HepG2 (cell line): ENCODE results near the gene FKBP8. TPM values are rescaled to one million over a fixed set of nuclear protein-coding genes. Genes with fewer than 3 reads are reported as not detected.

Experiments
- CEBPB ChIP-seq: IDR thresholded peaks from 2 replicates; pipeline ENCODE4 v1.6.1; 2011; ENCODE audit warnings: low read depth, low read length, improper control_type of control experiment, borderline replicate concordance
- CENPX ChIP-seq: sonication (generic); formaldehyde crosslinking; IDR thresholded peaks from 2 replicates; pipeline ENCODE4 v1.9.0; 2021; ENCODE audit warnings: mild to moderate bottlenecking, missing genetic modification reagents, moderate library complexity
- FOXK1 ChIP-seq: sonication (generic); formaldehyde crosslinking; IDR thresholded peaks from 2 replicates; pipeline ENCODE4 v1.4.0; 2020; ENCODE audit warnings: low read depth, missing genetic modification reagents, borderline replicate concordance
- LCORL ChIP-seq, 2 experiments: fragments of 450-650 bp in 1 of 2; sonication (generic) in 1 of 2; formaldehyde crosslinking in 1 of 2; IDR thresholded peaks; 2 replicates each; pipeline versions ENCODE4 v1.5.0 to v1.6.1; 2017 to 2020; ENCODE audit warnings: antibody characterized with exemption in 1 of 2, missing genetic modification reagents in 1 of 2
- MEIS2 ChIP-seq: sonication (generic); formaldehyde crosslinking; IDR thresholded peaks from 2 replicates; pipeline ENCODE4 v1.9.0; 2021; ENCODE audit warnings: mild to moderate bottlenecking, missing genetic modification reagents
- PAF1 ChIP-seq: IDR thresholded peaks from 2 replicates; pipeline ENCODE4 v1.6.1; 2016; ENCODE audit warnings: missing genetic modification reagents, missing compliant biosample characterization
- PCBP1 ChIP-seq: fragments of 200-400 bp; formaldehyde crosslinking; IDR thresholded peaks from 2 replicates; pipeline ENCODE4 v1.6.1; 2017; ENCODE audit warnings: mild to moderate bottlenecking, low read depth, low read length, borderline replicate concordance
- PCBP2 ChIP-seq: fragments of 200-400 bp; formaldehyde crosslinking; optimal IDR thresholded peaks from 2 replicates; pipeline ENCODE3; 2018; ENCODE audit warnings: low read length, low read depth; ENCODE audit not compliant: poor library complexity, severe bottlenecking
- PRPF4 ChIP-seq: fragments of 200-400 bp; formaldehyde crosslinking; IDR thresholded peaks from 2 replicates; pipeline ENCODE4 v1.6.1; 2016; ENCODE audit warnings: low read length, low read depth; ENCODE audit not compliant: poor library complexity, severe bottlenecking
- RELA ChIP-seq: sonication (generic); formaldehyde crosslinking; IDR thresholded peaks from 2 replicates; pipeline ENCODE4 v1.4.0; 2020; ENCODE audit warnings: missing genetic modification reagents
- SALL2 ChIP-seq: sonication (generic); formaldehyde crosslinking; IDR thresholded peaks from 2 replicates; pipeline ENCODE4 v1.8.1; 2023; ENCODE audit warnings: mild to moderate bottlenecking, missing genetic modification reagents, inconsistent platforms
- SIX1 ChIP-seq: sonication (generic); formaldehyde crosslinking; IDR thresholded peaks from 2 replicates; pipeline ENCODE4 v1.4.0; 2020; ENCODE audit warnings: missing genetic modification reagents, borderline replicate concordance
- STAG1 ChIP-seq: sonication (generic); formaldehyde crosslinking; IDR thresholded peaks from 2 replicates; pipeline ENCODE4 v1.4.0; 2020; ENCODE audit warnings: missing genetic modification reagents
- ZC3H13 ChIP-seq: sonication (generic); formaldehyde crosslinking; IDR thresholded peaks from 2 replicates; pipeline ENCODE4 v1.8.1; 2023; ENCODE audit warnings: mild to moderate bottlenecking, missing genetic modification reagents, moderate library complexity
- ZNF12 ChIP-seq: sonication (generic); formaldehyde crosslinking; IDR thresholded peaks from 2 replicates; pipeline ENCODE4 v1.5.0; 2020; ENCODE audit warnings: missing genetic modification reagents
- ZNF326 ChIP-seq: sonication (generic); formaldehyde crosslinking; IDR thresholded peaks from 2 replicates; pipeline ENCODE4 v1.4.0; 2020; ENCODE audit warnings: missing genetic modification reagents, borderline replicate concordance
- ZNF33A ChIP-seq: sonication (generic); formaldehyde crosslinking; IDR thresholded peaks from 2 replicates; pipeline ENCODE4 v1.5.1; 2020; ENCODE audit warnings: missing genetic modification reagents, mild to moderate bottlenecking, moderate library complexity, borderline replicate concordance
- ZNF547 ChIP-seq: sonication (generic); formaldehyde crosslinking; IDR thresholded peaks from 2 replicates; pipeline ENCODE4 v1.5.1; 2020; ENCODE audit warnings: mild to moderate bottlenecking, missing genetic modification reagents
- ZNF704 ChIP-seq: sonication (generic); formaldehyde crosslinking; IDR thresholded peaks from 2 replicates; pipeline ENCODE4 v1.8.1; 2023; ENCODE audit warnings: mild to moderate bottlenecking, inconsistent platforms, moderate library complexity, missing genetic modification reagents, borderline replicate concordance
- ZNF746 ChIP-seq: sonication (generic); formaldehyde crosslinking; IDR thresholded peaks from 2 replicates; pipeline ENCODE4 v1.8.0; 2022; ENCODE audit warnings: mild to moderate bottlenecking, missing genetic modification reagents
- ZNF770 ChIP-seq: sonication (generic); formaldehyde crosslinking; IDR thresholded peaks from 2 replicates; pipeline ENCODE4 v1.5.0; 2020; ENCODE audit warnings: mild to moderate bottlenecking, missing genetic modification reagents
- ZSCAN25 ChIP-seq: sonication (generic); formaldehyde crosslinking; IDR thresholded peaks from 2 replicates; pipeline ENCODE4 v1.8.0; 2022; ENCODE audit warnings: mild to moderate bottlenecking, missing genetic modification reagents
- polyA plus RNA-seq, 8 experiments: library from polyadenylated mRNA; depleted of rRNA in 3 of 8; stranded (reverse) in 7 of 8; unstranded in 1 of 8; fragments of >200 nt; fragmentation: Illumina TruSeq in 4 of 8; extraction: Trizol in 4 of 8; gene quantifications; 2 replicates each; pipeline versions ENCODE4 v1.2.1 to v1.2.3, GENCODE V29; 2011 to 2016; ENCODE audit warnings: low read depth in 4 of 8, missing spikeins in 1 of 8, mixed read lengths in 1 of 8; ENCODE audit not compliant: insufficient read depth in 1 of 8
- total RNA-seq, 5 experiments: library from RNA; depleted of rRNA; stranded (reverse); fragments of >200 nt; fragmentation: Illumina TruSeq; extraction: Trizol; gene quantifications; 2 replicates each; pipeline ENCODE4 v1.2.3, GENCODE V29; 2016; ENCODE audit warnings: low read depth in 1 of 5
- TF ChIP-seq, protein P1 (sequence below): sonication (generic); formaldehyde crosslinking; IDR thresholded peaks from 2 replicates; pipeline ENCODE4 v1.4.0; 2020; ENCODE audit warnings: low read depth, missing genetic modification reagents

The FKBP8 gene
- total and polyA plus RNA-seq, 2 of the 13 experiments (the other 11 are each of a cell fraction or from before 2014, with no cell fraction given): 81.7 to 93.9 TPM

DNA sequence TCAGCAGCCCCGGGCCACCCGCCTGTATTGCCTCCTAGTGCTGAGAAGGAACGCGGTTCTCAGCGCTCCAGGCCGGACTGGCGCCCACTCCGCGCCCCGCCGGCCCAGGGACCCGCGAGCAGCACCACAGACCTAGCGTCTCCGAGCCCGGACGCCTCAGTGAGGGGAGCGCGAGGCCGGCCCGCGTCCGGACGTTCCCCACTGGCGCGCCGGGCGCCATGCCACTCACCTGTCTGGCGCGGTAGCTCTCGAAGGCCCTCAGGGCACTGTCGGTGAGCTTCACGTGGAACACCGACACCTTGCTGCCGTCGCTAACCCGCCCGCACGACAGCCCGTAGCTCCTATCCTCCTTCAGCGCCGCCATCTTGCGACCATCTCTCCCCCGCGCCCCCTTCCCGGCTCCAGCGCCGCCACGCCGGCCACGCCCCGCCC, 21.7 kb downstream of the FKBP8 start, which contains the start of gene ELL (continued):
- TF ChIP-seq ZNF33A (CRISPR knock-in tag): no peak
- no peak for TF ChIP-seq STAG1 (CRISPR knock-in tag)
- TF ChIP-seq MEIS2 (CRISPR knock-in tag): peak; percentile 66
- TF ChIP-seq RELA (CRISPR knock-in tag): no peak
- no peak for TF ChIP-seq ZNF770 (CRISPR knock-in tag)
- no peak; the same call in 1 of the 2 replicates for TF ChIP-seq SALL2 (CRISPR knock-in tag)
- 0 out of 2 replicates have a peak, but pooled peaks have one; percentile 34 for TF ChIP-seq ZSCAN25 (CRISPR knock-in tag)
- no peak for TF ChIP-seq ZNF326 (CRISPR knock-in tag)
- no peak for TF ChIP-seq SIX1 (CRISPR knock-in tag)
- no peak for TF ChIP-seq PRPF4
- TF ChIP-seq FOXK1 (CRISPR knock-in tag): no peak
- no peak for TF ChIP-seq PCBP2
- no peak for TF ChIP-seq ZNF746 (CRISPR knock-in tag)
- no peak for TF ChIP-seq PCBP1
- TF ChIP-seq, protein P1, sequence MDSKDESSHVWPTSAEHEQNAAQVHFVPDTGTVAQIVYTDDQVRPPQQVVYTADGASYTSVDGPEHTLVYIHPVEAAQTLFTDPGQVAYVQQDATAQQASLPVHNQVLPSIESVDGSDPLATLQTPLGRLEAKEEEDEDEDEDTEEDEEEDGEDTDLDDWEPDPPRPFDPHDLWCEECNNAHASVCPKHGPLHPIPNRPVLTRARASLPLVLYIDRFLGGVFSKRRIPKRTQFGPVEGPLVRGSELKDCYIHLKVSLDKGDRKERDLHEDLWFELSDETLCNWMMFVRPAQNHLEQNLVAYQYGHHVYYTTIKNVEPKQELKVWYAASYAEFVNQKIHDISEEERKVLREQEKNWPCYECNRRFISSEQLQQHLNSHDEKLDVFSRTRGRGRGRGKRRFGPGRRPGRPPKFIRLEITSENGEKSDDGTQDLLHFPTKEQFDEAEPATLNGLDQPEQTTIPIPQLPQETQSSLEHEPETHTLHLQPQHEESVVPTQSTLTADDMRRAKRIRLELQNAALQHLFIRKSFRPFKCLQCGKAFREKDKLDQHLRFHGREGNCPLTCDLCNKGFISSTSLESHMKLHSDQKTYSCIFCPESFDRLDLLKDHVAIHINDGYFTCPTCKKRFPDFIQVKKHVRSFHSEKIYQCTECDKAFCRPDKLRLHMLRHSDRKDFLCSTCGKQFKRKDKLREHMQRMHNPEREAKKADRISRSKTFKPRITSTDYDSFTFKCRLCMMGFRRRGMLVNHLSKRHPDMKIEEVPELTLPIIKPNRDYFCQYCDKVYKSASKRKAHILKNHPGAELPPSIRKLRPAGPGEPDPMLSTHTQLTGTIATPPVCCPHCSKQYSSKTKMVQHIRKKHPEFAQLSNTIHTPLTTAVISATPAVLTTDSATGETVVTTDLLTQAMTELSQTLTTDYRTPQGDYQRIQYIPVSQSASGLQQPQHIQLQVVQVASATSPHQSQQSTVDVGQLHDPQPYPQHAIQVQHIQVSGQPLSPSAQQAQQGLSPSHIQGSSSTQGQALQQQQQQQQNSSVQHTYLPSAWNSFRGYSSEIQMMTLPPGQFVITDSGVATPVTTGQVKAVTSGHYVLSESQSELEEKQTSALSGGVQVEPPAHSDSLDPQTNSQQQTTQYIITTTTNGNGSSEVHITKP (CRISPR knock-in tag): no peak
- no peak for TF ChIP-seq CENPX (CRISPR knock-in tag)
- no peak for TF ChIP-seq CEBPB
- no peak for TF ChIP-seq PAF1 (CRISPR knock-in tag)
- TF ChIP-seq LCORL (IDR thresholded peaks at IDR 0.05): no peak
- TF ChIP-seq LCORL (CRISPR knock-in tag; IDR thresholded peaks at IDR 0.05): 0 out of 2 replicates have a peak, but pooled peaks have one; percentile 37
- TF ChIP-seq ZNF12: 0 out of 2 replicates have a peak, but pooled peaks have one; percentile 26
- peak; percentile 82; the same call in 1 of the 2 replicates for TF ChIP-seq ZC3H13
- peak; percentile 34; the same call in 1 of the 2 replicates for TF ChIP-seq ZNF704 (CRISPR knock-in tag)
- 0 out of 2 replicates have a peak, but pooled peaks have one; percentile 32 for TF ChIP-seq ZNF547 (CRISPR knock-in tag)
